GM18867 (cell line): Measurements from ENCODE around the gene CENPM.
A peak's percentile ranks its signal among the peaks of the same experiment; 100 is the strongest.

Experiments
- ATAC-seq: cut with Tn5 transposase; IDR thresholded peaks from one replicate; pipeline ENCODE4 v1.9.1; 2021; ENCODE audit warnings: mild to moderate bottlenecking, moderate library complexity; ENCODE audit not compliant: unreplicated experiment

The CENPM gene

DNA sequence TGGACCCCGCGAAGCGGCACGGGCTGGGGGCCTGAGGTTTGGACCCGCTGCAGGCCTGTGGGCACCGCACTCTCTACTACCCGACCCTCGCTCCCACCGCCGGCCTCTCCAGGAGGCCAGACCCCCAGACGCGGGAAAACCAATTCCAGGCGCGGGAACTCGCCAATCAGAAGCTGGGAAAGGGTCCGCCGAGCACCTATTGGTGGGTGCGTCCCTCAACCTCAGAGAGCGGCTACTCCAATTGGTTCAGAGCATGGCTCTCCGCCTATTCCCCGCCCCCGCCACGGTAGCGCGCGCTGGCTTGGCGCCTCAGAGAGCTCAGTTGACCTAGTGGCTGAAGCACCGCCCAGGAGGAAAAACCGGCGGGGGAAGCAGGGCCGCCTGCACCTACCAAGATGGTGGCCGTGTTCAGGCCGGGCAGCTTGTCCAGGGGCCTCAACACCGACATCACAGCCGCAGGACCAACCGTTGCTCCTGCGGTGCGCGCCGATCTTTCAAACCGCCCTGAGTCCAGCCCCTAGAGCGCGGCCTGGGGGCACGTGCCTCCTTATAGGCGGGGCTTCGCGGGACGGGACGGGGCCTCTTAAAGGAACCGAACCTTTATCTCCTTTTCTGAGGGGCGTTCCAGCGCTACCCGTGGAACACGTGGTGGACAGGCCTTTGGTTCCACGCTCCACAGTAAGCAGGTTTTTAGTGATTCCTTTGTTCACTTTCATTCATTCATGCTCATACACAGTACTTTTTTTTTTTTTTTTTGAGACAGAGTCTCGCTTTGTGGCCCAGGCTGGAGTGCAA lies at the start of gene CENPM:
Gene CENPM, minus strand, starts transcription at position 524 of the 795 bp plus-strand sequence. Its CDS starts 76 bp downstream, at position 448.
- peak; percentile 80 for ATAC-seq

DNA sequence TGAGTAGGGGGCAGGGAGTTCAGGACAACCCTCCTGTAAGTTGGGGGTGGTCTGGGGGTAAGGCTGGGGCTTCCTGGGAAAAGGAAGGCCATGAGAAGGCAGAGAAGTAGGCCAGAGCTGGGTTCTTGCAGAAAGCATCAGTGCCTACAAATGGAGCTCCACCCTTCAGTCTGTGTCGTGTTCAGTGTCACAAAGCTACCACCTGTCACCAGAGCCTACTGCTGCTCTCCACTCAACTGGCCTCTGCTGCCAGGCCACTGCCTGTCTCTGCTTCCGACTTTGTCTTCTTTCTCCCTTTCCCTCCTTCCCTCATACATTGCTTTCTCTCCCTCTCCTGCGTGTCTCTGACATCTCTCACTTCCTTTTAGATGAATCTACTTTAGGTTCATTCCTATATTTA lies 48.3 kb upstream of the CENPM start:
- no peak for ATAC-seq

DNA sequence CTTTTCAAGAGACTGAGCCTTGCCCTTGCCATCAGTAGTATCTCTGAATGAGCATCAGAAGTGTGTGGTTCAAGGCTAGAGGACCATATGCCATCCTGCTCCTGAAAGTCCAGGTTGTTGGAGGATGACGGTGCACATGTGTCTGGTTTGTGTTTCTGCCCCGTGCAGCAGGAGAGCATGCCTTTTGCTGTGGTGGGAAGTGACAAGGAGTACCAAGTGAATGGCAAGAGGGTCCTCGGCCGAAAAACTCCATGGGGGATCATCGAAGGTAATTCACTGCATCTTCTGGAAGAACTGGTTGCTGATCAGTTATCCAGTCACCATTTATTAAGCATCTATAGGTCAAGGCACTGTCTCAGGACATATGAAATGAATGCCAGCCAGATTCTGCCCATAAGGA lies 45.5 kb upstream of the CENPM start:
- ATAC-seq: no peak

DNA sequence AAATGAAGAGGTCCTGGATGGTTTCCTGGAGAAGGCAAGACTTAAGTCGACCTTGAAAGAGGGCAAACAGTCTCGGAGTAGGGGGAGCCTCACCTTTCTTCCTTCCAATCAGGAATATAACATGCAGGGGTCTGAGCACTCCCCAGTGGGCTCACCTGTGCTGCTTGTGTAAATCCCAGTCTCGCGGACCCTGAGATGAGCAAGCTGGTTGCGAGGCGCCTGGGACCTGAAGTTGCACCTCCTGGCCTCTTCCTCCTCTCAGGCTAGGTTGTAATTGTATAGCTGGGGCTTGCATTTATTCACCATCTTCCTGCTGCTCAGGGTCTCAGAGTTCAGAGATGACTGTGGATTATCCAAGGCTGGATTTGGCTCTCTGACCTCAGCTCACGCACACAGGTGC lies 44.2 kb upstream of the CENPM start:
- ATAC-seq: no peak

DNA sequence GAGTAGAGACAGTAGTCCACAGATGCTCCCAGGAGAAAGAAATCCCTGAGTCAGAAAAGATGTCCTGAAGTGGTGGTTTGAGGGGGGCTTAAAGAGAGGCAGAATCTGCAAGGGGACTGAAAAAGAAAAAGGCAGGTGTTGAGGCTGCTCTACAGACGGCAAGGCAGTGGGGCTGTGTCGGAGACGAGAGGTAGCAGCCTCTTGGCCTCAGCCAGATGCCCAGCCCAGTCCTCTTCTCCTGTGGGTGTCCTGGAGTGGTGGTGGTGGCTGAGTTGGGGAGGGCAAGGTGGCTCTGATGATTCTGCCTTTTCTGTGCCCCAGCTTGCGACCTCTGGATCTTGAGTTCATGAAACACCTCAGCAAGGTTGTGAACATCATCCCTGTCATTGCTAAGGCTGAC lies 42.3 kb upstream of the CENPM start:
- ATAC-seq: no peak

DNA sequence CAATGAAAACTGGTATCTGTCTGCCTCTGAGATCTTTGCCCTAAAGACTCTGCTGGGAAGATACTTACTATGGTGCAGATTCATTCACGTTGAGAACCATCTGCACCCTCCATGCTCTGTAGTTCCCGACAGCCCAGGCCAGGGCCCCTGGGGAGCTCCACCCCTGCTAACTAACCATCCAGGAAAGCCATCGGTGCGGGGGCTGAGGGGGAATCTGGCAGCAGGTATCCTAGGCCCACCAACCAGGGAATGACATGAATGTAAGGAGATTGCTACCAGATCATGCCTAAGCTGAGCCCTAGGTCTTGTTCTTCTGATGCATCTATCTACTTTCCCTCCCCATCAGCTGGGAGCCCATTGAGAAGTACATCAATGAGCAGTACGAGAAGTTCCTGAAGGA lies 40.3 kb upstream of the CENPM start:
- no peak for ATAC-seq

DNA sequence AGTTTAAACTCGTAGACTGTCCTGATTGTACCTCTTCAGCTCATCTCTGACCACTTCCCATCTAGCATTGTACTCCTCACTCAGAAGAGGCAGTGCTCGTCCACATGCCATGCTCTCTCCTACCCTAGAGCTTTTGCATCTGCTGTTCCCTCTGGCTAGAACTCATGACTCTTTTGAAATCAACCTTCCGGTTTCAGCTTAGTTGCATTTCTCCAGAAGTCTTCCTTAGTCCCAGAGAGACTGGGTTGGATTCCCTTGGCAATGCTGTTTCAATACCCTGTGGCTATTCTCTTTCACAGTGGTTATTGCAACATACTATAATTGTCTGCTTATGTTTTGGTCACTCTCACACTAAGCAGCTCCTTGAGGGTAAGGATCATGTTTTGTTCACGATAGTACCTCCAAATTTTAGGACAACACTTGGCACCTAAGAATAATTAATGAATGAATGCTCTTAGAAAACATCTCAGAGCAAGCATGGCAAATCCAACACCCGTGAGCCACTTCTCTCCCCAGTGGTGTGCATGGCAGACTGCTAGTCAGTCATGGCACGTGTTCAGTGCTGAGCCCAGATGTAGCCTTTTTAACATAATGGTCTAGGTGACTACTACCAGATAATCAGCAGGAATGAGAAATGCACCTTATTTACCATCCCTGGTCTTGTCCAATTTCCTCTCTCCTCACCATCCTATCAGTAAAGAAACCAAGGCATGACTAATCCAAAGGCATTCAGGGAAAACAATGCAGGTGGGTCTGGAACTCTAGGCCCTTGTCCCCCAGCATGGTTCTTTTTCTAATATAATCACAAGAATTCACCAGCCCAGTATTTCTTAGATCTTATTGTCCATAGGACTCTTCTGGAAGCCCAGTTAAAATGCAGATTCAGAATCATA lies 36.8 kb upstream of the CENPM start:
- no peak for ATAC-seq

DNA sequence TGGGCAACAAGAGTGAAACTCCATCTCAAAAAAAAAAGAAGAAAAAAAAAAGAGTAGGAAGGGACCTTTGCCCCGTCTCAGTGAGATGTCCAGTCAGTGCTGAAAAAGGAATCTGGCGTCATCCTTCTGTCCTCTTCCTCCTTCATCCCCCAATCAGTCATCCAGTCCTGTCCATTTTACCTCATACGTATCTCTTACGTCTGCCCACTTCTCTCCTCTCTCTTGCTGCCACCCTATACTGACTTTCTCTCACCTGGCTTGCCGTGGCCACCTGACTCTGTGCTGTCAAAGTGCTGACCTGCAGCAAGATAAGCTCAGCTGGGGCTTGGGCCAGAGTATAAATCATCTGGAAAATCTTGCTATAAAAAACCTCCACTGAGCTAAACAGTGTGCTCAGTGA lies 35.9 kb upstream of the CENPM start:
- ATAC-seq: no peak

GRCh38 chr22:41979423-41980250 lies 32.7 kb upstream of the CENPM start:
- ATAC-seq: no peak

- ATAC-seq: no peak
These were observed 31.8 kb upstream of the CENPM start for GRCh38 chr22:41978732-41979131.

- no peak for ATAC-seq
These were observed 30.1 kb upstream of the CENPM start for GRCh38 chr22:41976961-41977566.

GRCh38 chr22:41976070-41976901 lies 29.3 kb upstream of the CENPM start:
- no peak for ATAC-seq

DNA sequence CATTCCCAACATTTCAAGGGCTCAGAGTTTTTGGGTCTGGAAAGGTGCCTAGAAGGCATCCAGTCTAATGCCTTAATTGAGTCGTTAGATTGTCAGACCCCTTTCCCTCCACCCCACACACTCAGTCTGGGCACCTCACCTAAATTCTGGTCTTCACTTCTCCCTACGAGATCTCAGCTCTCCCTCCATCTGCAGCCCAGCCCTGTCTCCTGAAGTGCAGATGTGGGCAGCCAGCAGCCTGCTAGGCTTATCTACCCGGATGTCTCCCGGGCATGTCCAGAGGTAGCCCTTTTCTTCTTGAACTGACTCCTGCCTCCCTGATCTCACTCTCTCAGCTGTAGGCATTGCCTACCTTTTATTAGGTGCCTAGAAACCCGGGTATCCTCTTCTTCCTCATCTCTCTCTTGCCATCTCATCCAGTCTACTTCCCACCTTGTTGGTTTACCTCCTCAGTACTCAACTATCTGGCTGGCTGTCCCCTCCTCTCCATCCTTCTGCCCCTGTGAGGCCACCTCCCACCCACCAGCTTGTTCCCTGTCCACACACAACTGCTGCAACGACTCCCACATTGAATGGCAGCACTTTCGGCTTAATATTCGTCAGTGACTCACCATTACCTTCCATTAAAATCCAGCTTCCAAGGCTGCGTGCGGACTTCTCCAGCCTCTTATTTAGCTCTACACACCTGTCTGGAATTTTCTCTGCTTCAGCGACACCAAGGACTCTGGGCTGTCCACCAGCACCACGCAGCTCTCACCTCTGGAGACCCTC lies 28.5 kb upstream of the CENPM start:
- ATAC-seq: no peak

DNA sequence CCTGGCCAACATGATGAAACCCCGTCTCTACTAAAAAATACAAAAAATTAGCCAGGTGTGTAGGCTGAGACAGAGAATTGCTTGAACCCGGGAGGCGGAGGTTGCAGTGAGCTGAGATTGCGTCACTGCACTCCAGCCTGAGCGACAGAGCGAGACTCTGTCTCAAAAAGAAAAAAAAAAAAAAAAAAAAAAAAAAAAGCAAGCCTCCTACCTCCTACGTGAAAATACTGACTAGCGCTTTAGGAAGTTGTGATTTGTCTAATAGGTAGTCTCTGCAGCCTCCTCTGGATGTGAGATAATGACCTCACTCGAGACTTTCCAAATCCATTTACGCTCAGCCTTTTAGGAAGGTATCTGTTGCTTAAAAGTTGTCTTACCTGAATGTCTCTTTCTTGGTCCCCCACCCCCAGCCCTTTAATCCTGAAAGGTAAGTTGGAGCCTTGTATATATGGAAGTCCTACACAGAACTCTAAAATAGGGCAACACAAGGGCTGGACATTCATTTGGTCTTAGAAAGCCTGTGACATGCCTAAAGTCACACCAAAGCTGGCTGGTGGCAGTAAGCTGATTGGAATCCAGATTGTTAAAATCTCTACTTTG lies 27.8 kb upstream of the CENPM start:
- no peak for ATAC-seq

GRCh38 chr22:41971431-41971830 lies 24.5 kb upstream of the CENPM start:
- ATAC-seq: no peak

- no peak for ATAC-seq
These were observed 23.6 kb upstream of the CENPM start for GRCh38 chr22:41970601-41971000.

DNA sequence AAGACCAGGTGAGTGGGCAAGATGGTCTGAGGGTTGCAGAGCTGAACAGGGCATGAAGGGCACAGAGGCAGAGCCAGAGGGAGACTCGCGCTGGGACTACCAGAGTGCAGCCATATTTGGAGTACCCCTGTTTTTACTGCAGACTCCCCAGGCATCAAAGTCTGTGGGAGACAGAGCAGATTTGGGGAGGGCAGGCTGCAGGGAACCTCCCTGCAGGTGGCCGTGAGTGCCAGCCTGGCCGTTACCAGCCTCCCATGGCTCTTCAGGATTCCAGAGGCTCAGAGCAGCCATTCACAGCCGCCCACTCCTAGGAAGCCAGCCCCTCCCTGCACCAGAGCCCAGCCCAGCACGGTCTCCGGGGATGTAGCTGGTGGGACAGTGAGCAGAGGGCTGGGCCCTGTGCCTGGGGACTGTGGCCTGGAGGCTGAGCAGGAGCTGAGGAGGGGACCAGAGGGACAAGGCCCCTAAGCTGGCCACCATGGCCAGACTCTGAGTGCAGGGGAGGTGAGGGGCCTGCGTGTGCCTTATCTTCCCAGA lies 22.2 kb upstream of the CENPM start, which contains the start of gene SEPTIN3:
Gene SEPTIN3, plus strand, starts transcription at position 334 of the 537 bp plus-strand sequence. CDS start 2,050 bp downstream, outside the sequence.
- ATAC-seq: no peak

GRCh38 chr22:41968601-41969000 lies 21.6 kb upstream of the CENPM start:
- no peak for ATAC-seq
